Suprapubic skin (tissue), 4 donors: ENCODE measurements around the gene C2CD3. TPM values are rescaled to one million over a fixed set of nuclear protein-coding genes. Genes with fewer than 3 reads are reported as not detected.

ENCODE experiments used
- DNase-seq, 2 donors: peaks; one replicate each; pipeline ENCODE4 v3.0.0-alpha.2; 2019; ENCODE audit warnings: low spot score in 2 of 2
- H3K27ac ChIP-seq: fragments of 200-600 bp; sonication (generic); one replicate; pipeline ENCODE4 v1.5.1; 2019
- H3K27me3 ChIP-seq: fragments of 200-600 bp; sonication (generic); one replicate; pipeline ENCODE4 v1.5.1; 2019
- H3K36me3 ChIP-seq: fragments of 200-600 bp; sonication (generic); one replicate; pipeline ENCODE4 v1.5.1; 2019
- H3K4me1 ChIP-seq: fragments of 200-600 bp; sonication (generic); one replicate; pipeline ENCODE4 v1.5.1; 2019
- H3K4me3 ChIP-seq: fragments of 200-600 bp; sonication (generic); one replicate; pipeline ENCODE4 v1.5.1; 2019; ENCODE audit warnings: mild to moderate bottlenecking
- H3K9me3 ChIP-seq: fragments of 200-600 bp; sonication (generic); one replicate; pipeline ENCODE4 v1.5.1; 2019
- EP300 ChIP-seq: sonication (generic); formaldehyde crosslinking; IDR thresholded peaks from one replicate; pipeline ENCODE4 v1.6.1; 2017; ENCODE audit warnings: antibody characterized with exemption
- POLR2A ChIP-seq, 2 donors: fragments of 450-650 bp; IDR thresholded peaks; one replicate each; pipeline ENCODE4 v1.6.1; 2017; ENCODE audit warnings: antibody characterized with exemption in 2 of 2, mild to moderate bottlenecking in 2 of 2, moderate library complexity in 2 of 2
- POLR2AphosphoS5 ChIP-seq, 3 donors: sonication (generic); formaldehyde crosslinking; IDR thresholded peaks; one replicate each; pipeline ENCODE4 v1.6.1; 2017; ENCODE audit warnings: antibody characterized with exemption in 3 of 3
- WGBS: methylation state at CpG from one replicate; pipeline ENCODE4 v1.1.5; 2018; 5-methylcytosine and 5-hydroxymethylcytosine counted together
- total RNA-seq, 4 donors: library from RNA; depleted of rRNA; stranded (reverse); fragments of >200 nt; gene quantifications; one replicate each; pipeline ENCODE4 v1.1.0, GENCODE V29; 2016
- TF ChIP-seq, protein P1 (sequence below), 2 donors: fragments of 200-600 bp in 1 of 2; fragments of 450-650 bp in 1 of 2; sonication (generic) in 1 of 2; IDR thresholded peaks; one replicate each; pipeline ENCODE4 v1.5.1; 2016 to 2019; ENCODE audit warnings: antibody characterized with exemption in 2 of 2, mild to moderate bottlenecking in 1 of 2, moderate library complexity in 1 of 2

C2CD3 gene
- total RNA-seq, 4 donors from 2014 or later = 16.9 to 41.3 (median 29.2) TPM

GRCh38 chr11:74175920-74176319 lies 5.1 kb upstream of the C2CD3 start:
- TF ChIP-seq POLR2AphosphoS5 (IDR thresholded peaks at IDR 0.05) = no peak
- TF ChIP-seq, protein P1, sequence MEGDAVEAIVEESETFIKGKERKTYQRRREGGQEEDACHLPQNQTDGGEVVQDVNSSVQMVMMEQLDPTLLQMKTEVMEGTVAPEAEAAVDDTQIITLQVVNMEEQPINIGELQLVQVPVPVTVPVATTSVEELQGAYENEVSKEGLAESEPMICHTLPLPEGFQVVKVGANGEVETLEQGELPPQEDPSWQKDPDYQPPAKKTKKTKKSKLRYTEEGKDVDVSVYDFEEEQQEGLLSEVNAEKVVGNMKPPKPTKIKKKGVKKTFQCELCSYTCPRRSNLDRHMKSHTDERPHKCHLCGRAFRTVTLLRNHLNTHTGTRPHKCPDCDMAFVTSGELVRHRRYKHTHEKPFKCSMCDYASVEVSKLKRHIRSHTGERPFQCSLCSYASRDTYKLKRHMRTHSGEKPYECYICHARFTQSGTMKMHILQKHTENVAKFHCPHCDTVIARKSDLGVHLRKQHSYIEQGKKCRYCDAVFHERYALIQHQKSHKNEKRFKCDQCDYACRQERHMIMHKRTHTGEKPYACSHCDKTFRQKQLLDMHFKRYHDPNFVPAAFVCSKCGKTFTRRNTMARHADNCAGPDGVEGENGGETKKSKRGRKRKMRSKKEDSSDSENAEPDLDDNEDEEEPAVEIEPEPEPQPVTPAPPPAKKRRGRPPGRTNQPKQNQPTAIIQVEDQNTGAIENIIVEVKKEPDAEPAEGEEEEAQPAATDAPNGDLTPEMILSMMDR (IDR thresholded peaks at IDR 0.05) = no peak
- TF ChIP-seq POLR2A (IDR thresholded peaks at IDR 0.05) = no peak
- no peak for TF ChIP-seq EP300
- Histone ChIP-seq H3K27ac (no peak overlapping the region), H3K4me1 (peaks cover 20% of the 10 kb centered on the region), H3K9me3 (no peaks in the 10 kb centered on the region), H3K4me3 (no peak overlapping the region), H3K27me3 (no peaks in the 10 kb centered on the region), H3K36me3 (no peaks in the 10 kb centered on the region)
- WGBS = 76% methylated on average over 1 of the region's 1 CpG
- no peak for DNase-seq

- peak overlapping the region; percentile 77 for H3K4me3 ChIP-seq
Observed at GRCh38 chr11:74171997-74172396, 1.2 kb upstream of the C2CD3 start.

DNA sequence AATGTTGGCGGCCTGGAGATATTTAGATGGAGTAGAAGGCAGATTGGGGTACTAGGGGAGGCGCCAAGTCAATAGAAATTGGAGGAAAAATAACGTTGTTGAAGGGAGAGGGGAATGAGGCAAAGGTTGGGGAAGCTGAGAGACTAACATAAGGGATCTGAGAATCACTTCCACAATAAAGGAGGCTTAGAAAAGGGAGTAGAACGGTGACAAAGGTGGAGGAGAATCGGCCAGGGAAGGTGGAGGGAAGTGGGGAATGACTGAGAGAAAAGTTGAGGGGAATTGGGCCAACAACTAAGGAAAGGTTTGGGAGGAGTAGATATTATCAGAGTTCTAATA lies 797 bp upstream of the C2CD3 start:
- Histone ChIP-seq H3K27ac (peak overlapping the region; percentile 91), H3K4me1 (peaks cover 31% of the 10 kb centered on the region), H3K9me3 (no peaks in the 10 kb centered on the region), H3K27me3 (no peaks in the 10 kb centered on the region), H3K36me3 (peaks cover 9% of the 10 kb centered on the region), H3K4me3 (peak overlapping the region; percentile 77)
- WGBS = 3% methylated on average over 5 of the region's 5 CpGs
- DNase-seq = no peak
- TF ChIP-seq EP300 = no peak
- no peak for TF ChIP-seq POLR2AphosphoS5 (IDR thresholded peaks at IDR 0.05)

More at GRCh38 chr11:74171997-74172396, 1.2 kb upstream of the C2CD3 start:
- H3K36me3 ChIP-seq = peaks cover 9% of the 10 kb centered on the region
- TF ChIP-seq POLR2AphosphoS5 (IDR thresholded peaks at IDR 0.05) (no peak), EP300 (no peak), POLR2A (IDR thresholded peaks at IDR 0.05) (no peak)
- TF ChIP-seq, protein P1 (IDR thresholded peaks at IDR 0.05) = no peak
- no peaks in the 10 kb centered on the region for H3K9me3 ChIP-seq
- no peak for DNase-seq
- H3K4me1 ChIP-seq = peaks cover 31% of the 10 kb centered on the region
- 17% methylated on average over 5 of the region's 5 CpGs for WGBS
- H3K27ac ChIP-seq = peak overlapping the region; percentile 91
- H3K27me3 ChIP-seq = no peaks in the 10 kb centered on the region

DNA sequence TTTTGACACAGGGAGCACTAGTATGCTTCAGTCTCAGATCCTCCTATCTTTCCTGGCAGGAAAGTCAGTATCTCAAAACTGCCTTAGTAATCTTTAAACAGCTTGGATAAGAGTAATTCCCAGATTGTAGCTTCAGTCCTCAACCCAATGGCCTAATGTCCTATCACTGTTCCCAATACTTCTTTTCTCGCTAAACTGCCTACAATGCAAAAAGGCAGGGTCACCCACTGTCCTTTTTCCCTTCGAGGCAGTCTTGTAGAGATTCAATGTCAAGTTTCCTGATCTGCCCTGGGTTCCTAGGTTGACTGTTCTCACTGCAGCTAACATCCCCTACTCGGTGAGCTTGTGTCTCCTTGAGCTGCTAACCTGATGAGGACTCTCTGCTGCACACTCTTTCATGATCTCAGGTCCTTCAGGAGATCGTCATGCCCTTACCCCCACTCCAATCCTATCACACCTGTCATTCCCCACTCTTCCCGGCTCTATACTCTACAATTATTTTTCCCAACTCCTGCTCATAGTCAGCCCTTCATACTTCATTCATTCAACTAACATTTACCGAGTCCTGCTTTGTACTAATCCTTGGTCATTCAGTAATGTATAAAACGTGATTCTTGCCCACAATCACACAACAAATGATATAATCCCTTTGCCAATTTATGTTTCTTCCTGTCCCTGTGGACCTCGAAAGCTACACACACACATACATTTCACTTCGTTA lies 904 bp downstream of the C2CD3 start:
- Histone ChIP-seq H3K4me1 (peaks cover 31% of the 10 kb centered on the region), H3K27me3 (no peaks in the 10 kb centered on the region), H3K9me3 (no peaks in the 10 kb centered on the region), H3K4me3 (peak overlapping the region; percentile 77), H3K36me3 (peaks cover 18% of the 10 kb centered on the region), H3K27ac (no peak overlapping the region)
- TF ChIP-seq EP300 (no peak), POLR2AphosphoS5 (IDR thresholded peaks at IDR 0.05) (no peak), POLR2A (IDR thresholded peaks at IDR 0.05) (no peak)
- TF ChIP-seq, protein P1 (IDR thresholded peaks at IDR 0.05) = no peak
- 13% methylated on average over 9 of the region's 9 CpGs for WGBS
- no peak for DNase-seq

DNA sequence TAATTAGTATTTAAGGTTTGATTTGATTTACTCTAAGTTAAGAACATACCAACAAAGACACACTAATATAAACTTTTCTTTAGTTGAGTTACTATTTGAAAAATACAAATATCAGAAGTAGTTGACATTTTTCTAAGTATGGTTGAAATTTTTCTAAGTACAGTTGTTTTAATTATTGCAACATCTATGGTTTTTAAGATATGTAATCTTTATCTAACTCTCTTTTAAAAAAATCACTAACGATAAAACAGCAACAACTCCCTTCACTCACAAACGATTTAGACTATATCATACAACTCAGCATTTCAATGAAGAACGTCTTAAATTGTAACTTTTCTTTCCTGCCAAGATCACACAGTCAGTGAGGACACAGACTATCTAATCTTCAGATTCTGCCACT lies 2.0 kb downstream of the C2CD3 start:
- no peak for DNase-seq
- Histone ChIP-seq H3K4me1 (peaks cover 31% of the 10 kb centered on the region), H3K4me3 (no peak overlapping the region), H3K27ac (no peak overlapping the region), H3K27me3 (no peaks in the 10 kb centered on the region), H3K36me3 (peaks cover 28% of the 10 kb centered on the region), H3K9me3 (no peaks in the 10 kb centered on the region)
- WGBS = 67% methylated on average over 3 of the region's 3 CpGs
- TF ChIP-seq, protein P1 (IDR thresholded peaks at IDR 0.05) = no peak
- TF ChIP-seq EP300 (no peak), POLR2A (IDR thresholded peaks at IDR 0.05) (no peak), POLR2AphosphoS5 (IDR thresholded peaks at IDR 0.05) (no peak)
